ENCODE results near the gene RNF112.

RNF112 gene

DNA sequence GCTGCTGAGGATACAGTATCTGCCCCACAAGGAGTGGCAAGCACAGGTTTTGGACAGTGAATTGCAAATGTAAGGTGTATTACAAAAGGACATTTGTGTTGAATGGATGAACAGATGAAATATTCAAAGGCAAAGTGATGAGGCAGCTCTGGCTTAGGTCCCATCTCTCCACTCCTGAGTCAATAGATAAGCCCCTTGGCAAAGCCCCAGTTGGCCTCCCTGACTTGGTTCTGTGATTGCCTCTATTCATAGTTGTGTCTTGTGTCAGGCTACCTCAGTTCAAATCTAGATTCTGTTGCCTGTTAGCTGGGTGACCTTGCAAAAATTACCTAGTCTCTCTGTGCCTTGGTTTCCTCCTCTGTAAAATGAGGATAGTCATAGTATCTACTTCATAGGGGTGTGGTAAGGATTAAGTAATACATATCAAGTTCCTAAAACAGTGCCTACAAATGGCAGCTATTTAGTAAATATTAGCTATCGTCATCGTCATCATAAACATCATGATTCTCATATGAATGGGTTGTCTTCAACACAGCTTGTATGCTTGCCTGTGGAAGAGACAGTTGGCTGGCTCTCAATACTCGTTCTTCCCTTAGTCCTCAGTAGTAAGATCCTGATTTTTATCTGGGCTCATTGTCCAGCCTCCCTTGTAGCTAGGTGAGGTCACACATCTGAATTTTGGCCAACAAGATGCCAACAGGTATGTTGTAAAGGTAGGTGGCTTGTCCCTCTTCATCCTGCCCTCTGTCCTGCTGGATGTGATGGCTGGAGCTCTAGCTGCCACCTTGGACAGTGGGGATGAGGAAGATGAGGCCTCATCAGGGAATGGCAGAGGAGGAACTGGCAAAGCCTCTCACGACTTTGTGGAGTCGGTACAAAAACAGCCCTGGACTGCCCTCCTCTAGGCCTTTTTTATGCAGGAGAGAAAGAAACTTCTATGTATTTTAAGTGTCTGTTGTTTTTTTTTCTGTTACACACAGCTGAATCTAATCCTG lies 21.9 kb upstream of the RNF112 start:
- no peak for DNase-seq

DNA sequence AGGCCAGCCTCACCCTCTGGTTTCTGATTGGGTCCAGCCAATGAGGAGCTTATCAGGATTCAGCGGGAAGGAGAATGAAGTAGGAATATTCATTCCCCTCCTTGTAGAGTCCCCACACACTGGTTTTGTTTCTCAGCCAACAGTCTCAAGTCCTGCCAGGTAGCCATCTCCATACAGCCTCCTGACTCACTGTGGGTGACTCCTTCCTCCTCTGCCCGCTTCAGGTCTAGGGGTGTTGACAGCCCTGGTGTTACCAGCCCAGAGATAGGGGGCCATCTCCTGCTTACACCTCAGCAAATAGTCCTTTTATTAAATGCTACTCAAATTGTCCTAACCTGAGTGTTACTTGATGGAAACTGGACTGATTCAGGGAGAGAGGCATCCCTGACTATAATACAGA lies 20.1 kb upstream of the RNF112 start:
- DNase-seq: no peak

DNA sequence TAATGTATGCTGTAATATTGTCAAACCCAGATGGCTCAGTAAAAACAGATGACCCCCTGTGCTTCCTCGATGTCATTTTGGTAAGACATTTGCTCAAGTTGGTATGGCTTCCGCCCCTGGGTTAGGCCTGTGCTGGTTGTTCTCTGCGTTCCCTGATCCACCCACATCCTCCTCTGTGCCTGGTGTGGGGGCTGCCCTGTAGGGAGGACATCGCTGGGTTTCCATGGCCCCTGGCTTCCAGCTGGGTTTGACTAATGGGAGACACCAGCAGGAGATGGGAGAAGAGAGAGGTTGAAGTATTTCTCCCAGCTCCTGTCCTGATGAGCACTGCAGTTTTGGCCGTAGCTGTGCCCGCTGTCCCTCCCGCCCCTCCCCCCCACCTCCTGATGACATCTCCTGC lies 19.6 kb upstream of the RNF112 start:
- DNase-seq: no peak

GRCh38 chr17:19392303-19392702 lies 18.7 kb upstream of the RNF112 start:
- no peak for DNase-seq

GRCh38 chr17:19397556-19398041 lies 13.4 kb upstream of the RNF112 start:
- DNase-seq: no peak

DNA sequence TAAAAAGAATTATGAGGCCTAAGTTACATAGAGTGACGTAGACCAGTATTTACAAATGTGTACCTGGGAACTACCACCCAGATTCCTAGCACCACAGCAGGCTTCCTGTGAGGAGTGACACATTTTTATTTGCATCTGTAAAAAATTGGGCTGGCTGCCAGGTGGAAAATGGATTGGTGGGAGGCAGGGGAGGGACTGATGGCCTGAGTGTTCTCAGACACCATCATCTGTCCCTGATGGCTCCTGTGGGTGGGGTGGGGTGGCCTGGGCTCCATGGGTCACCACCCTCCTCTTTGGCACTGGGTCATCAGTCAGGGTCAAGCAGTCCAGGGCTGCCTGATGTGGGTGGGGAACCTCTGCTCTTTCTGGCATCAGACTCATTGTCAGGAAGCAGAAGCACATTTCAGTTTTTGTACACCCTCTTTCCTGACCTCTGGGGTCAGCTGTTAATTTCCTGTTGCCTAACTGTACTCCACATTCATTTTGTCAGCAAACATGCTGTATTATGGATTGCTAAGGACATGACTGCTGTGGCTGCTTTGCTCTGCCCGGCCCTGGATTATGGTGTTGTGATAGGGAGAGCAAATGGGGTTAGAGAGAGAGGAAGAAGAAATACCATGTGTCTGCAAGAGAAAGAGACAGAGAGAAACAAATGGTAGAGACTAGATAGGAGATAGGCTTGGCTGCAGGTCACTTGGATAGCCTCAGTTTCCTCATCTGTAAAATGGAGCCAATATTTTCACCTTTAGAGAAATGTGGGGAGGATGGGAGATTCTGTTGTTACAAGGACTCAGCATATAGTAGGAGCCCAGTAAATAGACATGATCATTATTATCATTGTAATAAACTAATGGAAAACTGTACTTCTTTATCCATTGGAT lies 12.5 kb upstream of the RNF112 start:
- peak; percentile 54 to 74 for DNase-seq

DNA sequence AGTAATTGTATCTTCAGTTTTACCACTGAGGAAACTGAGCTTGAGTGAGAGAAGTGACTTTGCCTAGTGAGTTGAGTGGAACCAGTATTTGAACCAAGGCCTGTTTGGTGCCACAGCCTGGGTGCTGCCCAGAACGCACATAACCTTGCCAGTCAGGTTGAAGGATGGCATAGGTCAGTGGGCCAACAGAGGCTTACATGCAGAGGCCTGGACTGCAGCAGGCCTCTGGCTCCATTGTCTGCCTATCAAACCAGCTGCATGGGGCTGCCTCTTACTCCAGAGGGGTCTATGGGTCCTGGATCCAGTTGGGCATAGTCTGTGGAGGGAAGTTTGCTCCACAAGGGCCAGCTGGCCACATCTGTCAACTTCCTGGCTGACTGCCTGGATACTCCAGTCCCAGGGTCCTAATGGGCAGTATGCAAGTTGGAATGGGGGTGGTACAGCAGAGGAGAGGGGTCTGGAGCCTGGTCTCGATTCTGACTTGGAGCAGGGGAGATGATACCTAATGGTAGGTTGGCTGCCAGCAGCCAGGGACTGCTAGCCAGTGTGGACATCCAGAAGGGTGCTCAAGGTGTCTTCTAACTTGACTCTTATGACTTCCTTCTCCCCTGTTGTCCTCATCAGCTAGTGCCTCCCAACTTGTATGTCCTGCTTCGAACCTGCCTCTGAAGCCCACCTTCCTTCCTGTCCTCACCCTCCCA lies 11.1 kb upstream of the RNF112 start:
- DNase-seq: no peak

DNA sequence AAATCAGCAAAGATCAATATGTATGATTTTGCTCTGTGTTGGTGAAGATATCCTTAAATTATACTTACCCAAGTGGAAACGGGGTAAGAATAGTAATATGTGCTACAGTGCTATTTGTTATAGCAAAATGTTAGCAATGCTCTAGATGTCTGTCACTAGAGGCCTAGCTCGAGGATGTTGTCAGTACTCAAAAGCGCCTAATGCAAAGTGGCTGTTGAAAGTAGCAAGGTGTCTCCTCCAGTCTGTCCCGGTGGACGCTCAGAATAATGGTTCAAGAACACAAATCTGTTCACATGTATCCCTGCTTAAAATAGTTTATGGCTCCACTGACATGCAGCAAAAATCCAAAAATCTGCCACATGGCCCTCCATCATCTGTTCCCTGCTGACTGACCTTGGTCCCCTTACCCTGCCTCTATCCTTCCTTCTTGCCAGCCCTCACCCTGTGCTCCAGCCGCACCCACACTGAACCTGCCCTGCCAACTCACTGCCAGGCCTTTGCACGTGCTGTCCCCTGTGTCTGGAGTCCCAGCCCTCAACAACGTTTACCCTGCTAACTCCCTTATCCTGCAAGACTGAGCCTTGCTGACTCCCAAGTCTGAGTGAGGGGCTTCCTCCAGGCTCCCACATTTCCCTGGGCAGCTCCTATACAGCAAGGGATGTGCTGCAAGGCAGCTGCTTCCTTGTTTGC lies 9.6 kb upstream of the RNF112 start:
- DNase-seq: no peak

DNA sequence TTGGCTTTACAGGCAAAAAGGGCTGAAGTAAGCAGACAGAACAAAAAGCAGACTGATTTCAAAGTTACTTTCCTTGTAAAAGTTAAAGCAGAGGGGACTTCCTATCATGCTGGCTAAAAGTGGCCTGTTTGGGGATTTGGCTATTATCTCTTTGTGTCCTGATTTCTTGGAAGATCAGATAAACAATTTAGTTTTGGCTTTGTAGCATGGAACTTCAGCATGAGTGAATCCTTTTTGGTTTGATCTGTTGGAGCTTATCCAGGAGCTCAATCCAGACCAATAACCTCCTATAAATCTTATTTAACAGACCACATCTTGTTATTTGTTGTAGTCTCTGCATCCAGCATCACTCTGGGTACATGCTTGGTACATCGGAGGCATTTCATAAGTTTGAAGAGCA lies 8.9 kb upstream of the RNF112 start:
- no peak for DNase-seq

DNA sequence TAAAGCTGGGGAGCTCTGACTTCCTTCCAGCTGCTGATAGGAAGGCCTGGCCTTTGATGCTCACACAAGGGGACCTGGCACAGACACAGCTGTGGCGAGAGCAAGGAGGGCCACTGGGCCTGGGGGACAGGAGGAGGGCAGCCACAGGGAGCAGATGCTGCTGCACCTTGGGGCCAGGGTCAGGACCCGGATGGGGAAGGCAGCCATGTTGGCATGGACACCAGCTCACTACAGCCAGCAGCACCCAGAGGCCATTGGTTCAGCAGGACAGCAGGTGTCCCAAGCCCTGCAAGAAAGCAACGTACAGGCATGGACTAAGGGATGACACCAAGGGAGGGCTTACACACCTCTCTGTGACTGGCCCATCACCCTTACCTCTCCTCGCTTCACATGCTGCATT lies 8.0 kb upstream of the RNF112 start:
- DNase-seq: no peak

DNA sequence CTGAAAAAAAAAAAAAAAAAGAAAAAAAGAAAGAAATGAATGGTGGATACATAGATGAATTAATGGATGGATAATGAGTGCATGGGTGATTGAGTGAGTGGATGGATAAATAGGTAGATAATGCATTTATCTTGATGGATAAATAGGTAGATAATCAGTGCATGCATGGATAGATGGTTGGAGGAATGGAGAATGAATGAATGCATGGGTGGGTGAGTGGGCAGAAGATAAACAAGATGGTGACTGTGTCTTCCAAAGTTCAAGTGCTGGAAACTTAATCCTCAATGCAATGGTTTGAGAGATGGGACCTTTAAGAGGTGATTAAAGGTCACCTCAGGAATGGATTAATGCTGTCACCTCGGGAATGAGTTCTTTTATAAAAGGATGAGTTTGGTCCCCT lies 6.8 kb upstream of the RNF112 start:
- no peak for DNase-seq

- DNase-seq: no peak
Measured at GRCh38 chr17:19405114-19405513, 5.9 kb upstream of the RNF112 start.

DNA sequence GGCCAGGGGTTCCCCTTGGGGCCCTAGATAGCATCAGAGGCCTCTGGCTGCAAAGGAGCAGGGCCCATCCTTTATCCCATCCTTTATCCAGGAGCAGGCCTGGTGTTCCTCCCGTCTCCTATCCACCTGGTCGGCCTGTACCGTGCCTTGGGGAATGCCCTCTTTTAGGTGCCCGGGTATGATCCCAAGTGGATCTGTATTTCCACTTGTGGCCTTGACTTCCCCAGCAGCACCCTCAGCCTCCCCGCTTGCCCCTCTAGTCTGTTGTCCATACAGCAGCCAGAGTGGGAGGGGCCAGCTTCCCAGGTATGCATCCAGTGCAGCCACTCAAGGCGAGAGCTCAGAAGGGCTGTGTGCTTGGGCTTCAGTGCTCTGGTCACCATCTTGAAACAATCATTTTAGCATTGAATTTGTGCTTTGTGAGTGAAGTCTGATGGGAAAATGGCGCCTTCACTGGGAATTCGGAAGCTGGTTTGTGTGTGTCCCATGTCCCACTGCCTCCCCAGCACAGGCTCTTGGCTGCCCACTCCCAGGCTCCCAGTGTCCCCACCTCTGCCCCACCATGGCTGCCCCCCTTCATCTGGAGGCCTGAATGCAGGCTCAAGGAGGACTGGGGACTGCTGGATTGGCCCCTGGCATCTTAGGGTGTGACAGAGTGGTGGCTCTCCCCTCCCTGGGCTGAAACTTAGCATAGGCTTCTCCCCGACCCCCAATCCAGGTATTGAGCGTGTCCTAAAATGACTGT lies 3.3 kb upstream of the RNF112 start:
- DNase-seq: no peak

GRCh38 chr17:19408346-19408710 lies 2.7 kb upstream of the RNF112 start:
- no peak for DNase-seq

- DNase-seq: no peak
Measured at GRCh38 chr17:19409066-19409465, 2.0 kb upstream of the RNF112 start.

GRCh38 chr17:19409509-19409908 lies 1.5 kb upstream of the RNF112 start:
- no peak for DNase-seq

GRCh38 chr17:19410091-19410490 lies 941 bp upstream of the RNF112 start:
- no peak for DNase-seq

- no peak for DNase-seq
Measured at GRCh38 chr17:19411631-19412030, 599 bp downstream of the RNF112 start.

DNA sequence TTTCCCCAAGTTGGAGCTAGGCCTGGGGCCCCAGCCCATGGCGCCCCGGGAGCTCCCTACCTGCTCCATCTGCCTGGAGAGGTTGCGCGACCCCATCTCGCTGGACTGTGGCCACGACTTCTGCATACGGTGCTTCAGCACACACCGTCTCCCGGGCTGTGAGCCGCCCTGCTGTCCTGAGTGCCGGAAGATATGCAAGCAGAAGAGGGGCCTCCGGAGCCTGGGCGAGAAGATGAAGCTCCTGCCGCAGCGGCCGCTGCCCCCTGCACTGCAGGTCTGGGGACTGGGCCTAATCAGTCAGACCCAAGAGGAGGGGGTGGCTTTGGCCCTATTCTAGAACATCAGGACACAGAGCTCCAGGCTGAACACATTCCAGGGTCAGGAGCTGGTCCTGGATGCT lies 1.5 kb downstream of the RNF112 start:
- no peak for DNase-seq

DNA sequence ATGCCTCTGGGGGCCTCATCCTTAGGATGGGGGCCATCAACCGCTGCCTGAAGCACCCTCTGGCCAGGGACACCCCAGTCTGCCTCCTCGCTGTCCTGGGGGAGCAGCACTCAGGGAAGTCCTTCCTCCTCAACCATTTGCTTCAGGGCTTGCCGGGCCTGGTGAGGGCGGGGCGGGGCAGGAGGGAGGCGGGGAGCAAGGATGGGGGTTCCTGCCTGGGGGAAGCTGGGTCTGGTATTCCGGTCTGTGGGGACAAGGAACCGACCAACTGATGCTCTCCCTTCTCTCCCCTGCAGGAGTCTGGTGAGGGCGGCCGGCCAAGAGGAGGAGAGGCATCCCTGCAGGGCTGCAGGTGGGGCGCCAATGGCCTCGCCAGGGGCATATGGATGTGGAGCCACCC lies 2.0 kb downstream of the RNF112 start:
- DNase-seq: no peak

GRCh38 chr17:19413761-19414160 lies 2.7 kb downstream of the RNF112 start:
- no peak for DNase-seq
